Measurements from ENCODE around the gene BPI.
"Not testable (repeated sequence)": the region's sequence is repeated elsewhere in the genome, so short reads cannot be mapped to it uniquely, and the experiment has no call there.

Gene BPI

GRCh38 chr20:38303908-38304379, at the start of gene BPI:
TSS of gene BPI (plus strand) at chr20:38304156. CDS start at chr20:38304224, 68 bp downstream.
- peak; percentile 95 to 96 for DNase-seq

- not testable (repeated sequence) for DNase-seq
Observed at GRCh38 chr20:38254621-38255020, 49.3 kb upstream of the BPI start.

GRCh38 chr20:38255393-38255792, 48.6 kb upstream of the BPI start:
- no peak for DNase-seq

GRCh38 chr20:38256021-38256420, 47.9 kb upstream of the BPI start:
- DNase-seq = no peak

GRCh38 chr20:38256966-38257365, 47.0 kb upstream of the BPI start:
- no peak for DNase-seq

GRCh38 chr20:38258545-38259215, 45.3 kb upstream of the BPI start:
- no peak for DNase-seq

- no peak for DNase-seq
Observed at GRCh38 chr20:38260025-38260377, 44.0 kb upstream of the BPI start.

GRCh38 chr20:38260378-38261053, 43.4 kb upstream of the BPI start, which contains the start of gene KIAA1755:
TSS of gene KIAA1755 (minus strand) at chr20:38260735. CDS start at chr20:38260500, 235 bp downstream.
- no peak for DNase-seq

GRCh38 chr20:38261054-38261390, 42.9 kb upstream of the BPI start:
- DNase-seq = no peak

- DNase-seq = no peak
Observed at GRCh38 chr20:38262931-38263330, 41.0 kb upstream of the BPI start.

- no peak for DNase-seq
Observed at GRCh38 chr20:38266426-38266825, 37.5 kb upstream of the BPI start.

GRCh38 chr20:38267296-38267695, 36.7 kb upstream of the BPI start:
- DNase-seq = peak; percentile 9 to 45

GRCh38 chr20:38267901-38268514, 35.9 kb upstream of the BPI start:
- no peak for DNase-seq

- no peak for DNase-seq
Observed at GRCh38 chr20:38269040-38269439, 34.9 kb upstream of the BPI start.

GRCh38 chr20:38269715-38270114, 34.2 kb upstream of the BPI start:
- DNase-seq = no peak

- DNase-seq = no peak
Observed at GRCh38 chr20:38270869-38271605, 32.9 kb upstream of the BPI start.

- no peak for DNase-seq
Observed at GRCh38 chr20:38271608-38272120, 32.3 kb upstream of the BPI start.

GRCh38 chr20:38272398-38272797, 31.6 kb upstream of the BPI start:
- no peak for DNase-seq

- no peak for DNase-seq
Observed at GRCh38 chr20:38272961-38273360, 31.0 kb upstream of the BPI start.

- DNase-seq = peak; percentile 79 to 83
Observed at GRCh38 chr20:38275815-38276550, 28.0 kb upstream of the BPI start.

GRCh38 chr20:38277285-38277684, 26.7 kb upstream of the BPI start:
- no peak for DNase-seq

- DNase-seq = no peak
Observed at GRCh38 chr20:38277691-38278090, 26.3 kb upstream of the BPI start.
